WTC11 (cell line): ENCODE measurements around the gene ADCY6. TPM values are rescaled to one million over a fixed set of nuclear protein-coding genes. Genes with fewer than 3 reads are reported as not detected.

Experiments used
- ATAC-seq: fragments of 200-7000 bp; cut with Tn5 transposase; 2 replicates; pipeline ENCODE4 v1.10.0; 2021; ENCODE audit warnings: mild to moderate bottlenecking, moderate library complexity
- CTCF ChIA-PET: fragments of 300-600 bp; sonication (Branson Sonifier 250); formaldehyde crosslinking; loops from one replicate; lab custom pipeline; 2021; ENCODE audit warnings: antibody characterized with exemption; lab: Charles Lee
- POLR2A ChIA-PET: fragments of 350-600 bp; sonication (Branson Sonifier 250); formaldehyde crosslinking; loops from one replicate; lab custom pipeline; 2021; ENCODE audit warnings: antibody characterized with exemption; lab: Charles Lee
- DNase-seq: peaks from one replicate; pipeline ENCODE4 v3.0.0; 2021; ENCODE audit warnings: low spot score
- H3K27ac Mint-ChIP-seq: 2 replicates; pipeline ENCODE4 v1.8.0; 2021; ENCODE audit warnings: mixed read lengths
- H3K27me3 Mint-ChIP-seq: 2 replicates; pipeline ENCODE4 v1.8.0; 2021; ENCODE audit warnings: low read depth, mild to moderate bottlenecking, moderate library complexity, mixed read lengths
- H3K36me3 Mint-ChIP-seq: 2 replicates; pipeline ENCODE4 v1.8.0; 2021; ENCODE audit warnings: mixed read lengths
- H3K4me1 Mint-ChIP-seq: 2 replicates; pipeline ENCODE4 v1.8.0; 2022; ENCODE audit warnings: mixed read lengths
- H3K4me3 Mint-ChIP-seq: 2 replicates; pipeline ENCODE4 v1.8.0; 2021; ENCODE audit warnings: mild to moderate bottlenecking, moderate library complexity, mixed read lengths
- H3K9me3 Mint-ChIP-seq: 2 replicates; pipeline ENCODE4 v1.8.0; 2021; ENCODE audit warnings: mixed read lengths
- ELF4 ChIP-seq: sonication (generic); formaldehyde crosslinking; IDR thresholded peaks from 2 replicates; pipeline ENCODE4 v1.8.1; 2022; ENCODE audit warnings: low read depth, mild to moderate bottlenecking, moderate library complexity, missing genetic modification reagents
- ETV6 ChIP-seq: sonication (generic); formaldehyde crosslinking; IDR thresholded peaks from 2 replicates; pipeline ENCODE4 v1.8.1; 2022; ENCODE audit warnings: mild to moderate bottlenecking, missing genetic modification reagents
- FOXJ3 ChIP-seq: sonication (generic); formaldehyde crosslinking; IDR thresholded peaks from 2 replicates; pipeline ENCODE4 v1.9.0; 2021; ENCODE audit warnings: missing genetic modification reagents, mild to moderate bottlenecking, borderline replicate concordance
- GRHL2 ChIP-seq: fragments of 250-450 bp; sonication (Bioruptor Pico); IDR thresholded peaks from 2 replicates; pipeline ENCODE4 v1.8.0; 2022; ENCODE audit warnings: mild to moderate bottlenecking, moderate library complexity; ENCODE audit not compliant: insufficient replicate concordance, severe bottlenecking
- IRF2 ChIP-seq: sonication (generic); formaldehyde crosslinking; IDR thresholded peaks from 2 replicates; pipeline ENCODE4 v1.8.0; 2022; ENCODE audit warnings: low read depth, missing genetic modification reagents, borderline replicate concordance
- MYBL2 ChIP-seq: sonication (generic); formaldehyde crosslinking; IDR thresholded peaks from 2 replicates; pipeline ENCODE4 v1.8.1; 2023; ENCODE audit warnings: mild to moderate bottlenecking, moderate library complexity, missing genetic modification reagents
- NR1H2 ChIP-seq: sonication (generic); formaldehyde crosslinking; IDR thresholded peaks from 2 replicates; pipeline ENCODE4 v1.9.0; 2021; ENCODE audit warnings: mild to moderate bottlenecking, moderate library complexity, missing genetic modification reagents
- PRRX2 ChIP-seq: fragments of 250-450 bp; sonication (Bioruptor Pico); IDR thresholded peaks from 2 replicates; pipeline ENCODE4 v1.8.0; 2021; ENCODE audit warnings: mild to moderate bottlenecking
- RORB ChIP-seq: fragments of 250-450 bp; sonication (Bioruptor Pico); IDR thresholded peaks from 2 replicates; pipeline ENCODE4 v1.9.0; 2021; ENCODE audit warnings: mild to moderate bottlenecking
- SMAD4 ChIP-seq: sonication (generic); formaldehyde crosslinking; IDR thresholded peaks from 2 replicates; pipeline ENCODE4 v1.8.0; 2022; ENCODE audit warnings: mild to moderate bottlenecking, missing genetic modification reagents
- SP1 ChIP-seq: sonication (generic); formaldehyde crosslinking; conservative IDR thresholded peaks from 2 replicates; pipeline ENCODE4 v1.8.1; 2022; ENCODE audit warnings: missing genetic modification reagents
- ZNF263 ChIP-seq: sonication (generic); formaldehyde crosslinking; IDR thresholded peaks from 2 replicates; pipeline ENCODE4 v1.8.1; 2022; ENCODE audit warnings: low read depth, mild to moderate bottlenecking, moderate library complexity, missing genetic modification reagents
- ZNF317 ChIP-seq: sonication (generic); formaldehyde crosslinking; IDR thresholded peaks from 2 replicates; pipeline ENCODE4 v1.8.1; 2023; ENCODE audit warnings: low read depth, mild to moderate bottlenecking, moderate library complexity, missing genetic modification reagents, borderline replicate concordance
- total RNA-seq: library from RNA; stranded (reverse); gene quantifications from 3 replicates; pipeline ENCODE4 v1.2.3, GENCODE V29; 2021
- TF ChIP-seq, protein P1 (sequence below): sonication (generic); formaldehyde crosslinking; IDR thresholded peaks from 2 replicates; pipeline ENCODE4 v1.8.1; 2022; ENCODE audit warnings: mild to moderate bottlenecking, moderate library complexity, missing genetic modification reagents
- TF ChIP-seq, protein P2 (sequence below): fragments of 250-450 bp; sonication (Bioruptor Pico); IDR thresholded peaks from 2 replicates; pipeline ENCODE4 v1.9.0; 2021; ENCODE audit warnings: mild to moderate bottlenecking, borderline replicate concordance
- TF ChIP-seq, protein P3 (sequence below): fragments of 250-450 bp; sonication (Bioruptor Pico); IDR thresholded peaks from 2 replicates; pipeline ENCODE4 v1.8.0; 2021; ENCODE audit warnings: mild to moderate bottlenecking
- TF ChIP-seq, protein P4 (sequence below): sonication (generic); formaldehyde crosslinking; IDR thresholded peaks from 2 replicates; pipeline ENCODE4 v1.8.0; 2023; ENCODE audit warnings: missing genetic modification reagents
- TF ChIP-seq, protein P5 (sequence below): sonication (generic); formaldehyde crosslinking; IDR thresholded peaks from 2 replicates; pipeline ENCODE4 v1.8.0; 2023; ENCODE audit warnings: mild to moderate bottlenecking, missing genetic modification reagents

The ADCY6 gene
- total RNA-seq, 1 experiment from 2014 or later = 12.8 TPM

DNA sequence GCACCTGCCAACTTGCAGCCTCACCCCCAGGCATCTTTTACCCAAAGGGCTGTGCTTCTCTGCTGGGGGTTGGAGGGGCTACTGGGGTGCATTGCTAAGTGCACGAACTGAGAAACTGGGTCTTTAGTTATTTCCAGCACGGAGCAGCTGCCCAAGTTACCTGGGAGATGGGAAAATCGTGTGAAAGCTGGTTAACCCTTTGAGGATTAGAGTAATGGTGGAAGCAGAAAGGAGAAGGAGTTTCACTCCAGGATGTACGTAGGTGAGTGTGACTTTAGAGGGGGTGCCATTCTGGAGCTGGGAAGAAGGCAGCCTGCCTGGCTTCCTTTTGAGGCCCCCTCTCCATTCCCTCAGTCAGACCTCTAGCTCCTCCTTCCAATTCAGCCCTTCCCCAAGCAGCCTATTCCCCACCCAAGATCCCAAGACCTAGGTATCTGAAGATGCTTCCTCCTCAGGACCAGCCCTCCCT lies 1.0 kb upstream of the ADCY6 start:
- Mint-ChIP-seq H3K4me3 (peak overlapping the region; percentile 94), H3K27ac (peak overlapping the region; percentile 39; the same call in 1 of the 2 replicates), H3K9me3 (no peaks in the 10 kb centered on the region), H3K4me1 (peaks cover 26% of the 10 kb centered on the region), H3K27me3 (peaks cover 28% of the 10 kb centered on the region), H3K36me3 (no peaks in the 10 kb centered on the region)
- ChIA-PET CTCF (interaction anchor here (0.6 to 2.9 kb wide), 13 partner anchors 17 to 764 kb away, joined by 3 to 37 read pairs (median 5); partner anchors contain the start of genes PRKAG1 and RHEBL1), POLR2A (interaction anchor here (0.6 to 1.5 kb wide), 5 partner anchors 11 to 768 kb away, joined by 3 to 8 read pairs (median 4); no protein-coding TSS in a partner anchor)
- DNase-seq (no peak), ATAC-seq (peak; percentile 6)
- TF ChIP-seq PRRX2 (no peak), IRF2 (CRISPR knock-in tag) (no peak), ZNF317 (CRISPR knock-in tag) (no peak), NR1H2 (CRISPR knock-in tag) (no peak), MYBL2 (CRISPR knock-in tag) (no peak), FOXJ3 (CRISPR knock-in tag) (no peak), SMAD4 (CRISPR knock-in tag) (no peak), ETV6 (CRISPR knock-in tag) (no peak), GRHL2 (no peak), ELF4 (CRISPR knock-in tag) (no peak), SP1 (CRISPR knock-in tag) (no peak), RORB (CRISPR knock-in tag) (no peak), ZNF263 (no peak)
- TF ChIP-seq, protein P1, sequence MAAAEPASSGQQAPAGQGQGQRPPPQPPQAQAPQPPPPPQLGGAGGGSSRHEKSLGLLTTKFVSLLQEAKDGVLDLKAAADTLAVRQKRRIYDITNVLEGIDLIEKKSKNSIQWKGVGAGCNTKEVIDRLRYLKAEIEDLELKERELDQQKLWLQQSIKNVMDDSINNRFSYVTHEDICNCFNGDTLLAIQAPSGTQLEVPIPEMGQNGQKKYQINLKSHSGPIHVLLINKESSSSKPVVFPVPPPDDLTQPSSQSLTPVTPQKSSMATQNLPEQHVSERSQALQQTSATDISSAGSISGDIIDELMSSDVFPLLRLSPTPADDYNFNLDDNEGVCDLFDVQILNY (CRISPR knock-in tag) = no peak
- TF ChIP-seq, protein P2, sequence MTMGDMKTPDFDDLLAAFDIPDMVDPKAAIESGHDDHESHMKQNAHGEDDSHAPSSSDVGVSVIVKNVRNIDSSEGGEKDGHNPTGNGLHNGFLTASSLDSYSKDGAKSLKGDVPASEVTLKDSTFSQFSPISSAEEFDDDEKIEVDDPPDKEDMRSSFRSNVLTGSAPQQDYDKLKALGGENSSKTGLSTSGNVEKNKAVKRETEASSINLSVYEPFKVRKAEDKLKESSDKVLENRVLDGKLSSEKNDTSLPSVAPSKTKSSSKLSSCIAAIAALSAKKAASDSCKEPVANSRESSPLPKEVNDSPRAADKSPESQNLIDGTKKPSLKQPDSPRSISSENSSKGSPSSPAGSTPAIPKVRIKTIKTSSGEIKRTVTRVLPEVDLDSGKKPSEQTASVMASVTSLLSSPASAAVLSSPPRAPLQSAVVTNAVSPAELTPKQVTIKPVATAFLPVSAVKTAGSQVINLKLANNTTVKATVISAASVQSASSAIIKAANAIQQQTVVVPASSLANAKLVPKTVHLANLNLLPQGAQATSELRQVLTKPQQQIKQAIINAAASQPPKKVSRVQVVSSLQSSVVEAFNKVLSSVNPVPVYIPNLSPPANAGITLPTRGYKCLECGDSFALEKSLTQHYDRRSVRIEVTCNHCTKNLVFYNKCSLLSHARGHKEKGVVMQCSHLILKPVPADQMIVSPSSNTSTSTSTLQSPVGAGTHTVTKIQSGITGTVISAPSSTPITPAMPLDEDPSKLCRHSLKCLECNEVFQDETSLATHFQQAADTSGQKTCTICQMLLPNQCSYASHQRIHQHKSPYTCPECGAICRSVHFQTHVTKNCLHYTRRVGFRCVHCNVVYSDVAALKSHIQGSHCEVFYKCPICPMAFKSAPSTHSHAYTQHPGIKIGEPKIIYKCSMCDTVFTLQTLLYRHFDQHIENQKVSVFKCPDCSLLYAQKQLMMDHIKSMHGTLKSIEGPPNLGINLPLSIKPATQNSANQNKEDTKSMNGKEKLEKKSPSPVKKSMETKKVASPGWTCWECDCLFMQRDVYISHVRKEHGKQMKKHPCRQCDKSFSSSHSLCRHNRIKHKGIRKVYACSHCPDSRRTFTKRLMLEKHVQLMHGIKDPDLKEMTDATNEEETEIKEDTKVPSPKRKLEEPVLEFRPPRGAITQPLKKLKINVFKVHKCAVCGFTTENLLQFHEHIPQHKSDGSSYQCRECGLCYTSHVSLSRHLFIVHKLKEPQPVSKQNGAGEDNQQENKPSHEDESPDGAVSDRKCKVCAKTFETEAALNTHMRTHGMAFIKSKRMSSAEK (CRISPR knock-in tag) = no peak
- TF ChIP-seq, protein P3, sequence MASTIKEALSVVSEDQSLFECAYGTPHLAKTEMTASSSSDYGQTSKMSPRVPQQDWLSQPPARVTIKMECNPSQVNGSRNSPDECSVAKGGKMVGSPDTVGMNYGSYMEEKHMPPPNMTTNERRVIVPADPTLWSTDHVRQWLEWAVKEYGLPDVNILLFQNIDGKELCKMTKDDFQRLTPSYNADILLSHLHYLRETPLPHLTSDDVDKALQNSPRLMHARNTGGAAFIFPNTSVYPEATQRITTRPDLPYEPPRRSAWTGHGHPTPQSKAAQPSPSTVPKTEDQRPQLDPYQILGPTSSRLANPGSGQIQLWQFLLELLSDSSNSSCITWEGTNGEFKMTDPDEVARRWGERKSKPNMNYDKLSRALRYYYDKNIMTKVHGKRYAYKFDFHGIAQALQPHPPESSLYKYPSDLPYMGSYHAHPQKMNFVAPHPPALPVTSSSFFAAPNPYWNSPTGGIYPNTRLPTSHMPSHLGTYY (CRISPR knock-in tag) = no peak
- TF ChIP-seq, protein P4, sequence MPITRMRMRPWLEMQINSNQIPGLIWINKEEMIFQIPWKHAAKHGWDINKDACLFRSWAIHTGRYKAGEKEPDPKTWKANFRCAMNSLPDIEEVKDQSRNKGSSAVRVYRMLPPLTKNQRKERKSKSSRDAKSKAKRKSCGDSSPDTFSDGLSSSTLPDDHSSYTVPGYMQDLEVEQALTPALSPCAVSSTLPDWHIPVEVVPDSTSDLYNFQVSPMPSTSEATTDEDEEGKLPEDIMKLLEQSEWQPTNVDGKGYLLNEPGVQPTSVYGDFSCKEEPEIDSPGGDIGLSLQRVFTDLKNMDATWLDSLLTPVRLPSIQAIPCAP (CRISPR knock-in tag) = no peak

DNA sequence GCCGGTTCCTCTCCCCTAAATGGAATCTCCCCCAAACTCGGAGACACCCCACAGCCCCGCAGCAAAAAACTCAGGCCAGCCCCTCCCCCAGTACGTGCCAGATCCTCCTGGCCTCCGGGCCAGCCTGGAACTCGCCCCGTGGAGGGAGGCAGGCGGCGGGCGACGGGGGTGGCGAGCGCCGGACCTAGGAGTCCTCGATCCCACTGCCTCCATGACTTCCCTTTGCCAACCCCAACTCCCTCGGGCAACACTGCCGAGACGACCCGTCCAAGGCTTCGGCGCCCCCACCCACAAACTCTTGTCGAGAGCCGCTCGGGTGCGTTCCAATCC lies 400 bp downstream of the ADCY6 start:
- Mint-ChIP-seq H3K27me3 (peaks cover 28% of the 10 kb centered on the region), H3K9me3 (no peaks in the 10 kb centered on the region), H3K4me3 (peak overlapping the region; percentile 94), H3K36me3 (no peaks in the 10 kb centered on the region), H3K4me1 (peaks cover 24% of the 10 kb centered on the region), H3K27ac (no peak overlapping the region)
- DNase-seq (no peak), ATAC-seq (no peak)
- ChIA-PET CTCF (interaction anchor here (0.6 to 2.9 kb wide), 12 partner anchors 15 to 825 kb away, joined by 3 to 37 read pairs (median 5); partner anchors contain the start of gene RHEBL1), POLR2A (interaction anchor here (1.5 kb wide), 2 partner anchors 25 to 27 kb away, joined by 7 to 8 read pairs; no protein-coding TSS in a partner anchor)
- TF ChIP-seq, protein P5, sequence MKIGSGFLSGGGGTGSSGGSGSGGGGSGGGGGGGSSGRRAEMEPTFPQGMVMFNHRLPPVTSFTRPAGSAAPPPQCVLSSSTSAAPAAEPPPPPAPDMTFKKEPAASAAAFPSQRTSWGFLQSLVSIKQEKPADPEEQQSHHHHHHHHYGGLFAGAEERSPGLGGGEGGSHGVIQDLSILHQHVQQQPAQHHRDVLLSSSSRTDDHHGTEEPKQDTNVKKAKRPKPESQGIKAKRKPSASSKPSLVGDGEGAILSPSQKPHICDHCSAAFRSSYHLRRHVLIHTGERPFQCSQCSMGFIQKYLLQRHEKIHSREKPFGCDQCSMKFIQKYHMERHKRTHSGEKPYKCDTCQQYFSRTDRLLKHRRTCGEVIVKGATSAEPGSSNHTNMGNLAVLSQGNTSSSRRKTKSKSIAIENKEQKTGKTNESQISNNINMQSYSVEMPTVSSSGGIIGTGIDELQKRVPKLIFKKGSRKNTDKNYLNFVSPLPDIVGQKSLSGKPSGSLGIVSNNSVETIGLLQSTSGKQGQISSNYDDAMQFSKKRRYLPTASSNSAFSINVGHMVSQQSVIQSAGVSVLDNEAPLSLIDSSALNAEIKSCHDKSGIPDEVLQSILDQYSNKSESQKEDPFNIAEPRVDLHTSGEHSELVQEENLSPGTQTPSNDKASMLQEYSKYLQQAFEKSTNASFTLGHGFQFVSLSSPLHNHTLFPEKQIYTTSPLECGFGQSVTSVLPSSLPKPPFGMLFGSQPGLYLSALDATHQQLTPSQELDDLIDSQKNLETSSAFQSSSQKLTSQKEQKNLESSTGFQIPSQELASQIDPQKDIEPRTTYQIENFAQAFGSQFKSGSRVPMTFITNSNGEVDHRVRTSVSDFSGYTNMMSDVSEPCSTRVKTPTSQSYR (CRISPR knock-in tag) = no peak
- 0 out of 2 replicates have a peak, but pooled peaks have one; percentile 39 for TF ChIP-seq MYBL2 (CRISPR knock-in tag)
